Renal cortical epithelial cell (primary cell): Measurements from ENCODE around the gene LEPROT. TPM values are rescaled to one million over a fixed set of nuclear protein-coding genes. Genes with fewer than 3 reads are reported as not detected.
A peak's percentile ranks its signal among the peaks of the same experiment; 100 is the strongest.
"Not testable (repeated sequence)": the region's sequence is repeated elsewhere in the genome, so short reads cannot be mapped to it uniquely, and the experiment has no call there.

Experiments used
- DNase-seq: peaks from one replicate; pipeline ENCODE4 v3.0.0-alpha.2; 2011; ENCODE audit warnings: low read depth
- total RNA-seq: library from RNA; depleted of rRNA; stranded (reverse); fragments of >200 nt; gene quantifications from 2 replicates; pipeline ENCODE4 v1.2.3, GENCODE V29; 2014

The LEPROT gene
- total RNA-seq, 1 donor from 2014 or later = 217 TPM

DNA sequence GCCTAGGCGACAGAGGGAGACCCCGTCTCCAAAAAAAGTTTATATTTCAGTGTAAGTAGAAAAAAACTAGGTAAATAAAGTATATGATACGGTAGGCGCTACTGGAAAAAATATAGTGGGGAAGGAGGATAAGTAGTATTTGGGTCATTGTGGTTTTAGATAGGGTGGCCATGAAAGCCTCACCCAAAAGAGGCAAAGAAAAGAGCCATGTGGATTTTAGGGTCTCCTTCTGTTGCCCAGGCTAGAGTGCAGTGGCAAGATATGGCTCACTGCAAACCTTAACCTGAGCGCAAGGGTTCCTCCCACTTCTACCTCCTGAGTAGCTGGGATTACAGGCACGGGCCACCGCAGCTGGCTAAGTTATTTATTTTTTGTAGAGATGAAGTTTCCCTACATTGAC is 17.1 kb downstream of the LEPROT start:
- no peak for DNase-seq

DNA sequence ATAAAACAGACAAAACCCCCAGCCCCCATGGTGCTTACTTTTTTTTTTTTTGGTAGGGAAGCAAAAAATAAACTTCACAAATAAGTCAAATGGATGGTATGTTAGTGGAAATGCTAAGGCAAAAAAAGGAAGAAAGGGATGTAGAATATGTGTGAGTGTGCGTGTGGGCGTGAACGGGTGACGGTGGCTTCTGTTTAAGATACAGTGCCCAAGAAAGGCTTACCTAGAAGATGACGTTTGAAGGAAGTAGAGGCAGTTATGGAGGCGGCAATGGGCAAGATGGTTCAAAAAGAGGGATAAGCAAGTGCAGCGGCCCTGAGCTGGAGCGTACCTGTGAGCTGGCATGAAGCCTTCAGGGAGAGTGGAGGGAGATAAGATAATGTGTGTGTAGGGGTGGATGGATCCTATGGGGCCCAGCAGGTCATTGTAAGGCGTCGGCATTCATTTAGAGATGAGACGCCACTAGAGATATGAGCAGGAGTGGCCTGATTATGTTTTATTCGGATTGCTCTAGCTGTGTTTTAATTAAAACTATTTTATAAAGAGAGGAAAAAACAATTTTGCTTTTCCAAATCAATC is 19.9 kb downstream of the LEPROT start:
- no peak for DNase-seq

- DNase-seq = no peak
These were observed 20.4 kb downstream of the LEPROT start for GRCh38 chr1:65440915-65441314.

GRCh38 chr1:65441464-65441863 is 21.0 kb downstream of the LEPROT start:
- no peak for DNase-seq

- DNase-seq = no peak
These were observed 22.0 kb downstream of the LEPROT start for GRCh38 chr1:65442442-65442841.

DNA sequence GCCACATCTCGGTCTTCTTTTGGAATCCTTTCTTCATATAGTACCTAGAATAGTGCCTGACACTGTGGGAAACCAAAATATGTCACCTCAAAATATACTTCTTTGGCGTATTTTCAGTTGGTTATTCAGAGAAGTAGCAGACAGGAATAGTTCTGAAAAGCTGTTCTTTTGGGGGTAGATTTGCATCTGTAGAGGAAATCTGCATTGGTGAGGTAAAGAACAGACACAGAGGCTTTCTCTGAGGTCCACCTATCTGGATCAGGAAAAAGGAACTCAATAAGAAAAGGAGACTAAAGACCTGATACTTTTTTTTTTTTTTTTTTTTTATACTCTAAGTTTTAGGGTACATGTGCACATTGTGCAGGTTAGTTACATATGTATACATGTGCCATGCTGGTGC is 23.2 kb downstream of the LEPROT start:
- DNase-seq = no peak

DNA sequence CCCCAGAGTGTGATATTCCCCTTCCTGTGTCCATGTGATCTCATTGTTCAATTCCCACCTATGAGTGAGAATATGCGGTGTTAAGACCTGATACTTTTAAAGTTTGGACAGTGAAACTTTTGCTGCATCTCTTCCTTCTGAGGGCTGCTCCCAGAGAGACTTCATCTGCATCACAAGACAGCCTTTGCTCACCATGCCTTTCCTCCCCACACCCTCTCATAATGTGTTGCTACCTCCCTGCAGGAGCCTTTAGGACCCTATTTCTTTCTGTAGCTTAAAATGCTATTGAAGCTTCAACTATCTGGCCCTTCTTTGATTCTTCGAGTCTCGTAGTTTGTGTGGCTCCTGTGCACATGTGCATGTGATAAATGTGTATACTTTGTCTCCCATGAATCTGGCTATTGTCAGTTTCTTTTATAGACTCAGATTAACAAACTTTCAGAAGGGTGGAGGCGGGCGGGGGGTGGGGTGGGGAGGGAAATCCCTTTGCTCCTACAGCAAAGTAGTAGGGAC is 23.7 kb downstream of the LEPROT start:
- no peak for DNase-seq

- DNase-seq = no peak
These were observed 25.4 kb downstream of the LEPROT start for GRCh38 chr1:65445837-65446236.

- DNase-seq = no peak
These were observed 28.9 kb downstream of the LEPROT start for GRCh38 chr1:65449214-65449823.

DNA sequence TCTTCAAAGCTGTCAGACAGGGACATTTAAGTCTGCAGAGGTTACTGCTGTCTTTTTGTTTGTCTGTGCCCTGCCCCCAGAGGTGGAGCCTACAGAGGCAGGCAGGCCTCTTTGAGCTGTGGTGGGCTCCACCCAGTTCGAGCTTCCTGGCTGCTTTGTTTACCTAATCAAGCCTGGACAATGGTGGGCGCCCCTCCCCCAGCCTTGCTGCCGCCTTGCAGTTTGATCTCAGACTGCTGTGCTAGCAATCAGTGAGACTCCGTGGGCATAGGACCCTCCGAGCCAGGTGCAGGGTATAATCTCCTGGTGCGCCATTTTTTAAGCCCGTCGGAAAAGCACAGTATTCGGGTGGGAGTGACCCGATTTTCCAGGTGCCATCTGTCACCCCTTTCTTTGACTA is 35.2 kb downstream of the LEPROT start:
- DNase-seq = not testable (repeated sequence)

GRCh38 chr1:65456481-65456880 is 36.0 kb downstream of the LEPROT start:
- no peak for DNase-seq

GRCh38 chr1:65457868-65458267 is 37.4 kb downstream of the LEPROT start:
- no peak for DNase-seq

GRCh38 chr1:65458730-65459396 is 38.4 kb downstream of the LEPROT start:
- peak; percentile 63 for DNase-seq

DNA sequence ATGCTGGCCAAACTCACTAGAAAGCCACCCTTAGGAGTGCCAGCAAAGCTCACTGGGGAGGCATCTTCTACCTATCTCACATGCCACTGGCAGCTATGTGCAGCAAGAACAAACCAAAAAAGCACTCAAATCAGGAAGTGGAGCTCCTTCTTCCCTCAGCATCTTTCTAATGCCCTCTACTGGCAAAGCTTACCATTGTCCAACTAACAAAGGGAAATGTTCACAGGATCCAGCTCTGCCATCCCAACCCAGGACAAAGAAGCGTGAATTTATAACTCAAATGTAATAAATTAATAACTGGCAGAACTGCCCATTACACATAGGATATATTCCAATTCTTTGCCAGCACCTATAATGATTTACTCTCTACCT is 38.9 kb downstream of the LEPROT start:
- peak; percentile 64 for DNase-seq

- DNase-seq = not testable (repeated sequence)
These were observed 45.4 kb downstream of the LEPROT start for GRCh38 chr1:65465837-65466236.

DNA sequence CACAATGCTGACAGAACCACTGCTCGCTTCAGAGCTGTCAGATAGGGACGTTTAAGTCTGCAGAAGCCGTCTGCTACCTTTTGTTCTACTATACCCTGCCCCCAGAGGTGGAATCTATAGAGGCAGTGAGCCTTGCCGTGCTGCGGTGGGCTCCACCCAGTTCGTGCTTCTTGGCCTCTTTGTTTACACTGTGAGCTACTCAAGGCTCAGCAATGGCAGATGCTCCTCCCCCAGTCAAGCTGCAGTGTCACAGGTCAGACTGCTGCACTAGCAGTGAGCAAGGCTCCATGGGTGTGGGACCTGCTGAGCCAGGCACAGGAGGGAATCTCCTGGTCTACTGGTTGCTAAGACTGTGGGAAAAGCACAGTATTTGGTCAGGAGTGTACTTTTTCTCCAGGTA is 47.1 kb downstream of the LEPROT start:
- DNase-seq = peak; percentile 77

DNA sequence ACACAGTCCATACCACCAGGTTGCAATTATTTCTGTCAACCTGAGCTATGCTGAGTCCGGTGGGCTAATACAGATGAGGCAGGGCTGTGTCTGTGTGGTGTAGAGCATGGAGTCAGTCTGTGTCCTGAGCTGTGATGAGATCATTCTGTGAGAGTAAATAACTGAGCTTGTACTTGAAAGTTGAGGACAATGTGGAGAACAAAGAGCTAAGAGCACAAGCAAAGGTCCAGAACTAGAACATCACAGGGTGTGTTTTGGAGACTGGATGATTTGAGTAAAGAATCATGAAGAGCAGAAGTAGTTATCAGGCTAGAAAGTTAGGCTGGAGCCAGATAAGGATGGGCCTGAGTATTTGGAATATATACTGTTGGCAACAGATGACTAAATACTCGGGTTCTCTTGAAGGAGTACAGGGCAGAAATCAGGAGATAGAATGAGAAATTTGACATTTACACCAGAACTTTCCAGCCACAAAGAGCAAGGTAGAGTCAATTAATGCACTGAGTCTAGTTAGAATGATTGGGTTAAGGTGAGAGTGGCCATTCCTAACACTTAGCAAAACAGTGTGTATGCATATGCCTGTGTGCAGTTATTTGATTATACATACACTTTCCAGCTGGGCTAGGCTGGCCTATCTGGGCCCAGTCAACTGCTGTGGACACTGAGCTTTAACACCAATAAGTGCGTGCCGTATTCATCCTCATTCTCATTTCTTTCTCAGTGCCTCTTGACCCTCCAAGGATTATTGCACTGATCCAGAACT is 48.8 kb downstream of the LEPROT start:
- DNase-seq = peak; percentile 36

DNA sequence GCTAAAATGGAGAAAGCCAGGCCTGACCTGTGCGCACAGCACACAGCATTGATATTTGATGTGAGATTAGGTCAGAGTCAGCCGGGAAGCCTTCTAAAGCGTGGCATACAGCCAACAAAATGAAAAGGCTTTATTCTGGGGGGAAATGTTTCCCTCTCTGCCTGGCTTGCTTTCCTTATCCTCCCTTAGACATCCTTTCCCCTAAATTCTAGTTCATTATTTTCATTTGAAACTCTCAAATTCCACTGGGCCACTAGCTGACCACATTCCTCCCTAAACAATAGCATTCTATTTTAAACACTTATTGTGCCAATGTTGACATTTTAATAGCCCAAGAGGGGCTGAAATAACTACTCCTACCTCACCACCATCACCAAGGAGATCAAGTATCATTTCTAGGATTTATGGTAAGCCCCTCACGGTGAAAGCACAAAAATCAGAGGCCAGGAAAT is 49.4 kb downstream of the LEPROT start:
- DNase-seq = peak; percentile 43

DNA sequence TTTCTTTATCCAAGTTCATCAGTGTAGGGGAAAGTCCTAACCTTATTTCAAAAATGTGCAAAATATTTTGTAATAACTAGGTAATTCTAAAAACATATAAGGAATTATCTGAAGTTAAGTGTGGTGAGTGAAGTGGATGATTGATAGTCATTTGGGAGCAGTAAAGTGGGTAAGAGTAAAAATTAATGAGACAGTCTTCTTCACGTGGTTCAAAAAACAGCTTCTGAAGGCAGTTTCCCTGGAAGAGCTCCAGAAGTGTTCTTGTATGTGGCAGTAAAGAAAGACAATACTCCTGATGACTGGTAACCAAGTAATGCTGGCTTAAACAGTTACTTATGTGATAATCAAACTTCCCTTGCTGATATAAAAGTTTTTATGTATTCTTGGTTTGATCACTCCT is 50.3 kb downstream of the LEPROT start:
- peak; percentile 67 for DNase-seq

GRCh38 chr1:65471213-65471833 is 50.9 kb downstream of the LEPROT start:
- DNase-seq = no peak

- no peak for DNase-seq
These were observed 51.4 kb downstream of the LEPROT start for GRCh38 chr1:65471861-65472332.

DNA sequence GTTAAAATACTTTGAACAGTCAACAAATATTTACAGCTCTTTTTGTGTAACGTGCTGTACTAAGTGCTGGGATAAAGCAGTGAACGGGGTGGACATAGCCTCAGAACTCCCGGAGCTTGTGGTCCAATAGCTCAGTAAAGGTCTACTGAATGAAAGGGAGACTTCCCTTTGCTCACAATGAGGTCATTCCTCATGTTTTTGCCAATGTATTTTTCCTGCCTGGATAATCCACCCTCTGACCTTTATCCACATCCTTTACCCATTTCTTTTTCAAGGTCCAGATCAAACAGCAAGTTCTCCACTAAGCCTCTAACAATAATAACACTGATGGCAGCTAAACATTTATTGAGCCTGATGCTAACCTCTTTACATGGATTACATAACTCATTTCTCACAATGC is 55.9 kb downstream of the LEPROT start:
- DNase-seq = no peak
